Renal pelvis (tissue), 4 donors: ENCODE data around the gene PCK1. TPM values are rescaled to one million over a fixed set of nuclear protein-coding genes. Genes with fewer than 3 reads are reported as not detected.

Source experiments
- DNase-seq: peaks from one replicate; pipeline ENCODE4 v3.0.0-alpha.2; 2013
- polyA plus RNA-seq, 3 donors: library from polyadenylated mRNA; unstranded; fragments of 120-200 nt; gene quantifications; one replicate each; pipeline ENCODE4 v1.2.1, GENCODE V29; 2013; ENCODE audit not compliant: insufficient read length in 3 of 3

PCK1 gene
- polyA plus RNA-seq, 3 donors = 6.3 to 16.9 (median 16.6) TPM

DNA sequence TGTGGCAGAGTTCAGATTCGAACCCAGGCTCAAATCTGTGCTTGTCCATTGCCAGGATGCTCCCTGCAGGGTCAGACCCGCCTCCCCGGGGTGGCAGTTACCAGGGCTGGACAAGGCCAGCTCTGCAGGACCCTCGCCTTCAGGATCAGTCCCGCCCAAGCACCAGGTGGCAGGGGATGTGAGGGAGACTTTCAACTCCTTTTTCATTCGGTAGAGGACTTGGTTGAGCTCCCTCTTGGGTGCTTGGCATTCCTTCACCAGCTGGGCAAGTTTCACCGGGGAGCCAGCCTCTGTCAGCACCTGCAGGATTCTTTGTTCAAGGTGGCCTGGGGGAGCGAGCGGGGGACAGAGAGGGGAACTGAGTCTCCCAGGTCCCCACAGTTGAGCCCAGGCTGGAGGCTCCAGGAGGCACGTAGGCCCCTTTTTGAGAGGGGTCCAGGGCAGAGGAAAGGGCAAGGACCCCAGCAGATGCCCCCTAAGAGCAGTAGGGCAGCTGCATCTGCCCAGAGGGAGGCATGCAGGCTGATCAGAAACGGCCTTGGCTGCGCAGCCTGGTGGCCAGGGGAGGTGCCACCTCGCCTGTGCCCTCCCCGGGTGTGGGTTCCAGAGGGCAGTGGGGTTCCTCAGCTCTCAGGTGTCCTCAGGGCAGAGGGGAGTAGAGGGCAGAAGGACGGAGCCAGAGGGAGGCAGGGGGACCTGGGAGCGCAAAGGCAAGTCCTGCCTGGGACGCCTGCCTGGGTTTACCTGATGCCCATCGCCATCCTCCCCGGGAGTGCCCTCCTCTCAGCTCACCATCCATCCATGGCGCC lies 55.4 kb downstream of the PCK1 start:
- no peak for DNase-seq

- DNase-seq = no peak
Observed at GRCh38 chr20:57617079-57617795, 56.3 kb downstream of the PCK1 start.

Other genes with a start within 250 kb of the PCK1 start
- not detected for gene SPO11, start 231.3 kb upstream of the PCK1 start, polyA plus RNA-seq
- 10 to 100 TPM; 57.4 to 61.1 (median 58.8) TPM for gene RAE1, start 209.9 kb upstream of the PCK1 start, polyA plus RNA-seq
- gene RBM38, start 169.7 kb upstream of the PCK1 start, polyA plus RNA-seq = 10 to 100 TPM; 26.8 to 43.8 (median 37.6) TPM
- gene CTCFL, start 36.0 kb upstream of the PCK1 start, polyA plus RNA-seq = 1 to 10 TPM; 1.2 to 2.5 (median 2.2) TPM
- under 1 TPM in 2 of 3 donors, not detected in 1; 0.08 to 0.11 TPM for gene ZBP1, start 59.3 kb downstream of the PCK1 start, polyA plus RNA-seq
- gene PMEPA1, start 148.9 kb downstream of the PCK1 start, polyA plus RNA-seq = 10 to 100 TPM; 16.2 to 21.7 (median 18.0) TPM